HT-29 (cell line): Measurements from ENCODE around the gene GNG13. TPM values are rescaled to one million over a fixed set of nuclear protein-coding genes. Genes with fewer than 3 reads are reported as not detected.
"Not testable (repeated sequence)": the region's sequence is repeated elsewhere in the genome, so short reads cannot be mapped to it uniquely, and the experiment has no call there.

Source experiments
- DNase-seq: peaks from one replicate; pipeline ENCODE4 v3.0.0-alpha.2; 2015; ENCODE audit warnings: low spot score
- total RNA-seq: library from RNA; depleted of rRNA; stranded (reverse); fragments of >200 nt; shearing (Covaris generic); gene quantifications from 2 replicates; pipeline ENCODE4 v1.2.3, GENCODE V29; 2014

The GNG13 gene
- total RNA-seq, 1 experiment from 2014 or later: not detected

- DNase-seq: no peak
Measured at GRCh38 chr16:778909-779527, 21.5 kb downstream of the GNG13 start.

DNA sequence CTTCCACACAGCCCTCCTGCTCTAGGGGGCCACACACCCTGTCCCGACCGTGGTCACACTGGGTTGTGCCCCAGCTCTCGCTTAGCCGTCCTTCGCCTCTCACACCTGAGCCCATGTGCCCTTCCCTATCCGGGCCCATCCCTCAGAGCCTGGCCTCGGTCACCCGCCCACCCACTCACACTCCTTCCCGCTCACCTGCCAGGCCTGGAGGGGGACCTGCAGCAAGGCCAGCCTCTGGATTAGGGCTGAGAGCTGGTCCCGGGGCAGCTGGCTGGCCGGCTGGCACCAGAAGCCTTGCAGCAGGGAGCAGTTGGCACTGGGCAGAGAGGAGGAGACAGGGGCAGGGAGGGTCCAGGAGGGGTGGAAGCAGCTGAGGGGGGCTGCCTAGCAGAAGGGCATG, 22.1 kb downstream of the GNG13 start:
- DNase-seq: no peak

DNA sequence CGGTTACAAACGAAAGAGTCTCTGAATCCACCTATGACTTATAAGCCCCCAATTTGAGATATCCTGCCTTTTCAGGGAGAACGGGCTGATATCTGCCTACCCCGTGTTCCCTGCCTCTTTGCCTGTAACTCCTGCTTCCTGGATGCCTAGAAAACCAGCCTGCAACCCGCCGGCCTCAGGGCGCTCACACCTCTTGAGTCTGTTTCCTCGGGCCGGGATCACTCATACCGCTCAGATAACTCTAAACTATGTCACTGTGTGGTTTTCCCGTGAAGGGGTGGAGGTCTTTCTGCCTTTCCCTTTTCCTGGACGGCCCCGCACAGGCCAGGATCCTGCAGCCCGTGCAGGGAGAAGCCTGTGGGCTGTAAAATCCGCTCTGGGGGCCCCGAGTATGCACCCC, 22.7 kb downstream of the GNG13 start:
- DNase-seq: no peak

DNA sequence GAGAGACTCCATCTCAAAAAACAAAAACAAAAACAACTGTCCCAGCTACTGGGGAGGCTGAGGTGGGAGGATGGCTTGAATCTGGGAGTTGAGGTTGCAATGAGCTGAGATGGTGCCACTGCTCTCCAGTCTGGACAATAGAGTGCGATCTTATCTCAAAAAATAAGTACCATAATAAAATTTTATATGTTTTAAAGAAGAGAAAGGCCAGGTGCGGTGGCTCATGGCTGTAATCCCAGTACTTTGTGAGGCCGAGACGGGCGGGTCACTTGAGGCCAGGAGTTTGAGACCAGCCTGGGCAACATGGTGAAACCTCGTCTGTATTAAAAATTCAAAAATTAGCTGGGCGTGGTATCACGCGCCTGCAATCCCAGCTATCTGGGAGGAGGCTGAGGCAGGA, 23.7 kb downstream of the GNG13 start:
- DNase-seq: no peak

- not testable (repeated sequence) for DNase-seq
Measured at GRCh38 chr16:776298-776697, 24.2 kb downstream of the GNG13 start.

- no peak for DNase-seq
Measured at GRCh38 chr16:775236-775796, 25.2 kb downstream of the GNG13 start.

GRCh38 chr16:774086-775001, 26.2 kb downstream of the GNG13 start:
- DNase-seq: no peak

GRCh38 chr16:772959-773358, 27.6 kb downstream of the GNG13 start:
- no peak for DNase-seq

- DNase-seq: no peak
Measured at GRCh38 chr16:770411-770810, 30.1 kb downstream of the GNG13 start.

DNA sequence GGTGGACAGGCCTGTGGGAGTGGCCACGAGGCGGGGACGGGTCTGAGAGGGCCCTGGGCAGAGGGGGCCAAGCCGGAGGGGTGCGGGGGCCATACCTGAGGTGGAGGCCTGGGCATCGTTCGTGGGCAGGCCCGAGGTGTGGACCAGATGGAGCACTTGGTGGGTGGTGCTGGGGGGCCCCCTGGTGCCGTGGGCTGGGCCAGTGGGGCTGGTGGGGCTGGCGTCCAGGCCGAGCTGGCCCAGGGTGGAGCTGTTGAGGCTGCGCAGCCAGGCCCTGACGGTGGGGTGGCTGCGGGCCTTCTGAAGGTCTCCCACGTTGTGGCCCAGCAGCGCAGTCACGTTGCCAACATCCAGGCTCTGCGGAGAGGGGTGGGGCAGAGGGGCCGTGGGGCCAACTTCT, 30.6 kb downstream of the GNG13 start:
- no peak for DNase-seq

DNA sequence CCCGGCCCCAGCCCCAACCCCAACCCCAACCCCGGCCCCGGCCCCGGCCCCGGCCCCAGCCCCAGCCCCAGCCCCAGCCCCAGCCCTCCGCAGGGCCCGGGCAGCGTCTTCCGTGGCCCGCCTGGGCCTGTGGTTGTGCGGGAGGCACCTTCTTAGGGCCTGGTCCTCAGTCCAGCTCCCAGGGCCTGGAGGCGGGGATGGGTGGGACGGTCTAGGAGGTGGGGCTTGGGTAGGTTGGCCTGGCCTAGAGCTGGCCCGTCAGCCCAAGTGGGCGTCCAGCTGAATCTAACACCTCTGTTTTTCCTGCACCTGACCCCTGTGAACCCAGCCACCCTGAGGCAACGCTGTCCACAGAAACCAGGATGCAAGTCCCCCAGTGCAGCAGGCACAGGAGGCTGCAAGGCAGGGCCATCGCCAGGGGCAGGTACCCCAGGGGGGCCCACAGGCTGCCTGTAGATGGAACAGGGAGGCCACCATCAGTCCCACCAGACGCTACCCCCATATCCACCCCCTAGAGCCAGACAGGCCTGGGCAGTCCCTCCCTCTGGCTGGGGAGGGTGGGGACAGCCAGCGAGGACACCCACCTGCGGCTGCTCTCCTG, 31.2 kb downstream of the GNG13 start:
- DNase-seq: no peak

- no peak for DNase-seq
Measured at GRCh38 chr16:768428-768827, 32.1 kb downstream of the GNG13 start.

DNA sequence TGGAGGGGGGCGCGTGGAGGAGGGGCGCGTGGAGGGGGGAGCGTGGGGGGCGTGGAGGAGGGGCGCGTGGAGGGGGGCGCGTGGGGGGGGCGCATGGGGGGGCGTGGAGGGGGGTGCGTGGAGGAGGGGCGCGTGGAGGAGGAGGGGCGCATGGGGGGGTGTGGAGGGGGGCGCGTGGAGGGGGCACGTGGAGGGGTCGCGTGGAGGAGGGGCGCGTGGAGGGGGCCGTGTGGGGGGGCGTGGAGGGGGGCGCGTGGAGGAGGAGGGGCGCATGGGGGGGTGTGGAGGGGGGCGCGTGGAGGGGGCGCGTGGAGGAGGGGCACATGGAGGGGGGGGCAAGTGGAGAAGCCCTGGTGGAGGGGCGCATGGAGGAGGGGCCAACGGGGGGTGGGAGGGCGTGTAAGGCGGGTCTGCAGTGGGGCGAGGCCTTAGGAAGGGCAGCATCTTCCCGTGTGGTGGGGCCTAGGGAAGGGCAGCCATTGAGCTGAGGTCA, 32.7 kb downstream of the GNG13 start:
- DNase-seq: no peak

DNA sequence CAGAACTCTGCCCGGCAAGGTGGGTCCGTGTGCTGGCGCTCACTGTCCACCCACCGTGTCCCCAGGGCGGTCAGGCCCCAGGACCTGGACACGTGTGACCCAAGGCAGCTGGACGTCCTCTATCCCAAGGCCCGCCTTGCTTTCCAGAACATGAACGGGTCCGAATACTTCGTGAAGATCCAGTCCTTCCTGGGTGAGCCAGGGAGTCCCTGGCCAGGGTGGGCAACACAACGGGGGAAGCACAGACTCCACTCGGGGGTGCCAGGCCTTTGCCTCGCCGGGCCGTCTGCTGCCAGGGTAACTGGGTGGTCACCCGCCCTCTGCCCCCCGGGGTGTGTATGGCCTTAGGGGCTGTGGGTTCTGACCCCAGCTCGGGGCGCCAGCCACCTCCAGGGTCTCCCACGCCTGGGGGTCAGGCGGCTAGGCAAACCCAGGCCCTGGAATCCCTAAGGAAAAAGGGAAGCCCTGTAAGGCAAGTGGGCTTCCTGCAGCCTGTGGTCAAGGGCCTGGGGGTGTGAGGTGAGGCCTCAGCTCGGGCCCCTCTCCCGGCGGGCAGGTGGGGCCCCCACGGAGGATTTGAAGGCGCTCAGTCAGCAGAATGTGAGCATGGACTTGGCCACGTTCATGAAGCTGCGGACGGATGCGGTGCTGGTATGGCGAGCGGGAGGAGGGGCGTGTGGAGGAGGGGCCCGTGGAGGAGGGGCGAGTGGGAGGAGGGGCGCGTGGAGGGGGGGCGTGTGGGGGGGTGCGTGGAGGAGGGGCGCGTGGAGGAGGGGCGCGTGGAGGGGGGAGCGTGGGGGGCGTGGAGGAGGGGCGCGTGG, 33.5 kb downstream of the GNG13 start:
- no peak for DNase-seq

- DNase-seq: no peak
Measured at GRCh38 chr16:766008-766819, 34.3 kb downstream of the GNG13 start.

GRCh38 chr16:765488-765865, 35.1 kb downstream of the GNG13 start:
- DNase-seq: no peak

- DNase-seq: no peak
Measured at GRCh38 chr16:764848-765487, 35.6 kb downstream of the GNG13 start.

- DNase-seq: no peak
Measured at GRCh38 chr16:764184-764750, 36.3 kb downstream of the GNG13 start.

DNA sequence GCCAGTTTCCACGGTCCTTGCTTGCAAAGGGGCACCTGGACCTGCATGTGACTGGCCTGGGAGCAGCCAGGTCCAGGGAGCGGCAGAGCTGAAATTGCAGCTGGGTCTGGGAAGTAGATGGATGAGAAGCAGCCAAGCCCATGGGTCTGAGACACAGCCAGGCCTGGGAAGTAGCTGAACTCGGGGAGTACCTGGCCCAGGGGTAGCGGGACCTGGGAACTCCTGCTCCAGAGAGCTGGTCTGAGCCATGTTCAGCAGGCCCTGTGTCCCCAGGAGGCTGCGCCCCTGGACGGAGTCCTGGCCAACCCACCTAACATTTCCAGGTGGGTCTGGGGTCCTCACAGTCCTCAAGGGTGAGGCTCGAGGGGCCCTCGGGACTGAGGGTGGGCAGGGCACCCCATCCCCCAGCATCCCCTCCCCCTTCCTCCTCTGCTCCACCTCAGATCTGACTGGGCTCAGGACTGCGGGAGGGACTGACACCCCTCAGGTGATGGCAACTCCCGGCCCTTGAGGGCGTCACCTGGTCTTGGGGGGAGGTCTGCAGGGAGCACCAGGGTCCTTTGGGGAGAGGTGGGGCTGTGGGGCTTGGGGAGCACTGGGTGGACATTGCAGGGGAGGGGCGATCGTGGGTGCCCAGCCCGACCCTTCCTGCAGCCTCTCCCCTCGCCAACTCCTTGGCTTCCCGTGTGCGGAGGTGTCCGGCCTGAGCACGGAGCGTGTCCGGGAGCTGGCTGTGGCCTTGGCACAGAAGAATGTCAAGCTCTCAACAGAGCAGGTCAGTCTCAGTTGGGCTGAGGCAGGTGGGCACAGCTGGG, 37.0 kb downstream of the GNG13 start:
- DNase-seq: no peak
